ENCODE data around the gene ERCC6. TPM values are rescaled to one million over a fixed set of nuclear protein-coding genes. Genes with fewer than 3 reads are reported as not detected.

Gene ERCC6
- 4.5 and 5.7 TPM in 2 replicates for total RNA-seq (2014; rRNA removed; shearing (Covaris generic))

DNA sequence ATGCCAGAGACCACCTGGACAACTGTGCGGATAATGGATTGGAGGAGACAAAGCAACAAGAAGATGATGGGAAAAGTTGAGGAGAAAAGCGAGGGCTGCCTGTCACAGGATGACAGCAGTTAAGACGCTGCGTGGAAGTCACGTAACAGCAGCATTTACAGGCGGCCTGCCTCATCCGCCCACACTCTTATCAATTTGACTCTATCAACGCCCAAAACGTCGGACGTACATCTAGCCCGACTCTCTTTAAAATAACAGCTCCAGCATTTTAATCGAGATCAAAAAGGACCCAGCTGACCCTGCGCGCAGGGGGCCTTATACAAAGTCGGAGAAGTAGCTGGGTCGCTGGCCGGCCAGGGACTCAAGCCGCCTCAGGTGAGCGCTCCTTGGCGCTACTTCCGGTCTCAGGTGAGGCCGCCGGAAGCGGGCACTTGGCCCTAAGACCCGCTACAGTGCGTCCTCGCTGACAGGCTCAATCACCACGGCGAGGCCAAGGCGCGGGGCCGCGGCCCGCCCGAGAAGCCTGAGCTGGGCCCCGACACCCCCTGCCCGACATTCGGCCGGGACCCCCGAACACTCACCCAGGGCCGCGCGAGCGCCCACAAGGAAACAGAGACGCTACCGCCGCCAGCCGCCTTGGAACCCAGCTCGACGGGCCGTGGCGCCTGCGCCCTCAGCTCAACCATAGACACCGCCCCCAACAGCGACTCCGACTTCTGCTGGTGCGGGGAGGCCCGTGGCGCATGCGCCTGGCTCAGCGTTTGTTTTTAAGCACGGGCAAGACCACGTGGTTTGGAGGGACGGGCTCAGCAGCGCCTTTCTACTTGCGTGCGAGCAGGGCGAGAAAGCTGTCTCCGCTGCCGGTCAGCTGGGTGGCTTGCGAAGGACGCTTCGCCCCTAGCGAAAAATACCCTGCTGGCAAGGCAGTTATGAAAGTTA is at the start of gene ERCC6:
TSS of gene ERCC6 (minus strand) at position 741 of the 939 bp plus-strand sequence.
- DNase-seq (ENCODE audit: low spot score), result peak; percentile 97

DNA sequence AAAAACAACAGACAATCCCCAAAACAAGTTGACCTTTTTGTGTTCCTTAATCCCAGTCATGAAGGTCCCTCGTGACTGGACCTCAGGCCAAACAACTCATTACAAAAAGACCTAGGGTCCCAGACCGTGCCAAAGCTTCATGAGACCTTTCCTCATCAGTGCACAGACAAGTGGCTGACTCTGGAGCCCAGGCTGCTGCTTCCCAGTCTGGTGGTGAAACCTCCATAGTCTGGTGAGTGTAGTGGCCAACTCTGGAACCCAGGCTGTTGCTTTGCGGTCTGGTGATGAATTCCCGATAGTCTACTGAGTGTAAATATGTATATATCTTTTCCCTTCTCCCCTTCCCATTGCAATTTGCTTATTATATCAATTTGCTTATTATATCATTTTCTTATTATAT is 49.1 kb upstream of the ERCC6 start:
- DNase-seq (ENCODE audit: low spot score), result no peak

DNA sequence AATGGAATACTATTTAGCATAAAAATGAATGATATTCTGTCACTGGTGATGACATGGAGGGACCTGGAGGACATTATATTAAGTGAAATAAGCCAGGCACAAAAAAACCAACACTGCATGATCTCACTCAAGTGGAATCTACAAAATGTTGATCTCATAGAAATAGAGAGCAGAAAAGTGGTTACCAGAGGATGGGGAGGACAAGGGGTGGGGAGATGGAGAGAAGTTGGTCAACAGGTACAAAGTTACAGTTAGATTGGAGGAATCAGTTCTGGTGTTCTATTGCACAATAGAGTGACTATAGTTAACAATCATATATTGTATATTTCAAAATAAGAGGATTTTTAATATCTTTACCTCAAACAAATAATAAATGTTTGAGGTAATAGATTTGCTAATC is 46.5 kb upstream of the ERCC6 start:
- no peak for DNase-seq (ENCODE audit: low spot score)

DNA sequence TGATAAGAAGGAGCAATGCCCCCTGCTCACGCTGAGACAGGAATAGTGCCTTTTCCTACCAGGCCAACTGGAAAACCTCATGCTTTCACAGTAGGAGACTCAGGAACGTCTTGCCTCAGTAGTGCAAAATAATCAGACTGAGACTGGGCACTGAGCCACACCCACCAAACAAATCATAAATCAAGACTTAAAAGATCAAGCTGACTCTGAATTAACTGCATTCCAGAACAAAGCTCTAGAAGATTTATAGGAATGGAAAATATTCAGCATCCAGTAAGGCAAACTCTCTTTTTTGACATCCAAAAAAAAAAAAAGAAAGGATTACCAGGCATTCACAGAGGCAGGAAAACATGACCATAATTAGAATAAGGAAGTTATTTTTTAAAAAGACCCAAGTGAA is 40.7 kb upstream of the ERCC6 start:
- DNase-seq (ENCODE audit: low spot score), result no peak

DNA sequence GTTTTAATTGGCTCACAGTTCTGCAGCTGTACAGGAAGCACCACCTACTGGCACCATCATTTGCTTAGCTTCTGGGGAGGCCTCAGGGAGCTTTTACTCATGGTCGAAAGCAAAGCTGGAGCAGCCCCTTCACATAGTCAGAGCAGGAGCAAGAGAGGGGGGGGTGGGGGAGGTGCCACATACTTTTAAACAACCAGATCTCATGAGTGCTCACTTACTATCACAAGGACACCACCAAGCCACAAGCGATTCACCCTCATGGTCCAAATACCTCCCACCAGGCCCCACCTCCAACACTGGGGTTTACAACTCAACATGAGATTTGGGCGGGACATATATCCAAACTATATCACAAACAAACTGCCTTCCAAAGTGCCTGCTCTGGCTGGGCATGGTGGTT is 39.5 kb upstream of the ERCC6 start:
- no peak for DNase-seq (ENCODE audit: low spot score)

DNA sequence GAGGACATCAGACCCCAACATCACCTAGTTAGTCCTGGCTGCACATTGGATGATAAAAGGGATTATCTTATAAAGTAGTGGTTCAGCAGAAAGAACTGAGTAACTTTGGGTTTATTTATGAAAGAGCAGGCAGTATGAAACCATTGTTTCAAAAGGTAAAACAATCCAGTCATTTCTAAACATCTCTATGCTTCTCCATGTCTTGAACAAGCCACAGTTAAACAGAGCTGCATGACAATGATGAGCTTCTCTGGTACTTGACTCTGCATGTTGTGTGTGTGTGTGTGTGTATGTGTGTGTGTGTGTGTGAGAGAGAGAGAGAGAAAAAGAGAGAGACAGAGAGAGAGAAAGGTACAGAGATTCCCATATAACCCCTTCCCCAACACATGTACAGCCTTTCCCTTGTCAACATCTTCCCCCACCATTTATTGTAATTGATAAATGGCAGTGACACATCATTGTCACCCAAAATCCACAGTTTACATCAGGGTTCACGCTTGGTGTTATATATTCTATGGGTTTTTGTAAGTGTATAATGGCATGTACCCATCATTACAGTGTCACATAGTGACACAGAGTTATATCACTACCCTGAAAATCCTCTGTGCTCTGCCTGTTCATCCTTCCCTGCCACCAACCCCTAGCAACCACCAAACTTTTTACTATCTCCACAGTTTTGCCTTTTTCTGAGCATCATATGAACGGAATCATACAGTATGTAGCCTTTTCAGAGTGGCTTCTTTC is 38.4 kb upstream of the ERCC6 start:
- DNase-seq (ENCODE audit: low spot score), result no peak

DNA sequence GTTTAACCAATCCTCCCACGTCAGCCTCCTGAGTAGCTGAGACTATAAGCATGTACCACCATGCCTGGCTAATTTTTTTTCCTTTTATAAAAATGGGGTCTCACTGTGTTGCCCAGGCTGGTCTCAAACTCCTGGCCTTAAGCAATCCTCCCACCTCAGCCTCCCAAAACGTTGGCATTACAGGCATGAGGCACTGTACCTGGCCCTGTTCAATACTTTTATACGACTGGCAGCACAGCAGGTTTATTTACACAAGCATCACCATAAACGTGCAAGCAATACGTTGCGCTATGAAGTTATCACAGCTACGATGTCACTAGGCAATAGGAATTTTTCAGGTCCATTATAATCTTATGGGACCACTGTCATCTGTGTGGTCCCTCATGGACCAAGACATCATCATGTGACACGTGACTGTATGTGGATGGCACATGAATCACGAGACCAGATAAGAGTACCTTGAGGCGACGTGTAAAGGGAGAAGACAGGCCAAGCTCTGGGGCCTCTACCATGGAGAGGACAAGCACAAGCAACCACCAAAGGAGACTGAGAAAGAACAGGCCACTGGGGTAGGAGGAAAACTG is 36.7 kb upstream of the ERCC6 start:
- DNase-seq (ENCODE audit: low spot score), result no peak

DNA sequence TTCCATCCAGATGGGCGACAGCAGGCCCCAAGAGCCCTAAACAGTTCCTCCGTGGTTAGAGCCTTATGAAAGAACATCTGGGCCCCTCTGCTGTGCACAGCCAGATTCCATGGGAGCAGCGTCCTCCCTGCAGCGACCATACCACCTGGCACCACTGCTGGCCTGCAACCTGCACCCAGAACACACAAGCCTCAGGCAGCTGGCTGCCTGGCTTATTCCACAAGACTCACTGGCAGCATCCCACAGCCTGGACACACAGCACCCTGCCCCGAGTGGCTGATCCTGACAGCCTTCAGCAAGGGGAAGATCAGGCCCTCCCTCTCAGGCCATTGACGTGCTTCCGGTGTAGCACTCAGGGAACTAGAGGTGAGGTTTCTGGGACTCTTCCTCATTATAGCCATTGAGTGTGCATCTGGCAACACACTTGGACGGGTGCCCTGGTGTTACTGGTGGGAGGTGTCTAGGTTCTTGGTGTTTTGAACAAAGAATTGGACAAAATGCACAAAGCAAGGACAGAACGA is 33.7 kb upstream of the ERCC6 start:
- DNase-seq (ENCODE audit: low spot score), result no peak

DNA sequence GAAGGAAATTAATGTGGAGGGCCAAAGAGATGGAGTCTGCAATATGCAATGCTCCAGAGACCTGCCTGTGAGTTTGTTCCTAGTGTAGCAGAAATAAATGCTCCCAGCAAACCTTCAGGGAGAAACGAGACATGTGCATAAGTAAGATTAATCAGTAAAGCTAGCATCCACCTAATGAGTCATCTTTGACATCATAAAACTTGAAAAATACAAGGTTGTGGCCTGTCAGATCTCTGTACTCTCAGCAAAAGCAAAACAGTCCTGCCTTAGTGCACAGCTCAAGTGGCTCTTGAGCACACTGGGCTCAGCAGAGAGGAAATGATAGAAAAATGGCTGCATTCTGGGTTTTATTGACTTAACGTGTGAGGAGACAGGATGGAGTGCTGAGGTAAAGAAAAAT is 32.5 kb upstream of the ERCC6 start:
- DNase-seq (ENCODE audit: low spot score), result no peak

DNA sequence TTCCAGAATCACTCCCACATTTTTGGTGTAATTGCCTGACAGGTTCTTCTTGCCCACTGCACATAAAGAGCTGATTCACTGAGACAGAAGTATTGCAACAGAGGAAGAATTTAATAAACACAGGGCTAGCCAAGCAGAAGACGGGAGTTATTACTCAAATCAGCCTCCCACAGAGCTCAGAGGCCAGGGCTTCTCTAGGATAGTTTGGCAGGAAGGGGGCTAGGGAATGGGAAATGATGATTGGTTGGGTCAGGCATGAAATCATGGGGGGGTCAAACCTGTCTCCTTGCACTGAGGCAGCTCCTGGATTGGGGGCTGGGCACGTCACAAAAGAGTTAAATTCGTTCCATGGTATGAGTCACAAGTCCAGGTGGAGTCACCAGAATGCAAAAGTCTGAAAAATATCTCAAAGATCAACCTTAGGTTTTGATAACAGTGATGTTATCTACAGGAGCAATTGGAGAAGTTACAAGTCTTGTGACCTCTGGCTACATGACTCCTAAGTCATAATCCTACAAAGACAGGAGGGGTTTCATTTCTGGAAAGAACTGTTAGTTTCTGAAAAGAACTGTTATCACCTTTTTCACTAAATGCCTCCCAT is 30.2 kb upstream of the ERCC6 start:
- no peak for DNase-seq (ENCODE audit: low spot score)

DNA sequence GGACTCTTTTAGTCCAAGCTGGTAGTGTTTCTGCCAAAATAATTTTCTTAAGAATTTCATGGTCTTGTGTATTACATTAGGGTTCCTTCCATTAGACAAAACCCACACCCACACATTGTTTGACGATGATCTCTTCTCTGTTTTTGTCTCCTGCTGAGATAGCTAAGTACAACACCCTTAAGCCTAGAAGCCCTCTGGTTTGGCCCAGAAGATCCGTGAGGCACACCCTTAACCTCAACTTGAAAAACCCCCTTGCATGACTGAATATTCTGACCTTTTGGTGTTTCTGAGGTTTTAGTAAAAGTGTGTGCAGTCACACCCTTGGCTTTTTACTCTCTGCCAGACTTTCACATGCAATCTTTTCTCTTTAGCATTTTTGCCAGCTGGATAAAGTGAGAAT is 29.3 kb upstream of the ERCC6 start:
- no peak for DNase-seq (ENCODE audit: low spot score)

DNA sequence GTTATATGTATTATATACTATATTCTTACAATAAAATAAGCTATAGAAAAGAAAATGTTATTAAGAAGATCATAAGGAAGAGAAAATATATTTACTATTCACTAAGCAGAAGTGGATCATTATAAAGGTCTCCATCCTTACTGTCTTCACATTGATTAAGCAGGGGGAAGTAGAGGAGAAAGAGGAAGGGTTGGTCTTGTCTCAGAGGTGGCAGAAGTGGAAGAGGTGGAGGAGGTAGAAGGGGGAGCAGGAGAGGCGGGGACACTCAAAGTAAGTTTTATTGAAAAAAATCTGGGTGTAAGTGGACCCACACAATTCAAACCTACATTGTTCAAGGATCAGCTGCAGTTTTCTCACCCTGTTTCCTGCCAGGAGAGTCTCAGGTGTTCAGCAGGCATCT is 28.9 kb upstream of the ERCC6 start:
- DNase-seq (ENCODE audit: low spot score), result no peak

DNA sequence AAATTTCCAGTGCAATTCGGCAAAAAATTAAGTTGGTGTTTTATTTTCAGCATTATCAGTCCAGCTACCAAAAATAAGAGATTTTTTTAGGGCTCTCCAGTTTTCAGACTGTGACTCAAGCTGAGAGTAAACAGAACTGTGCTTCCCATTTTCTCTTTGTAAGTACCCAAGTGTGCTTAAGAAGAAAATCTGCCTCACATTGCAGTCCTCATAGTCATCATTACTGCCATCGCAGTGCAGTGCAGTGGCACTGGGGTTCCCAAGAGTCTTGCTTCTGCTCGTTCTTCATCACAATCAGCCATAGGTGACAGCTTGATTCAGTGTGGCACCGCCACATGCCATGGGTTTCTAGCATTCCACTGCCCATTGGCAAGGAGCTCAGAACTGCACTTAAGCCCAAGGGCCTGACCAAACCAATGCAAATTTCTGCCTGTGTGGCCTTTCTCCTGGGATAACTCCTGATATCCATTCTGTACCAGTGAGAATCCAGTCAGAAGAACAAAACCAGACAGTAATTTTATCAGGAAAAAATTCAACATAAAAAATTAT is 25.6 kb upstream of the ERCC6 start:
- DNase-seq (ENCODE audit: low spot score), result no peak

DNA sequence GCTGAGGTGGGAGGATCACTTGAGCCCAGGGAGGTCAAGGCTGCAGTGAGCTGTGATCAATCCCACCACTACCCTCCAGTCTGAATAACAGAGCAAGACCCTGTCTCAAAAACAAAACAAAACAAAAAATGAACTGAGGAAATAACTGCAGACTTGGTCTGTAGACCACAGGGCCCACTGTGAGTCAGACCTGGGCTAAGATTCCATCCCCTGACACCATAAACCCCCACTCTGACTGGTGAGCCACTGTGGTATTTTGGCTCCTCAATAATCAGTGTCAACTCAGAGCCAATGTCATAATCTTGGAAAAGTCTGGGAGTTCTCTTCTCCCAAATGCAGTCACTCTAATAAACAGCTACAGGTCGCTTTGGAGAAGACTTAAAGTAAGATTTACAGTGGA is 24.0 kb upstream of the ERCC6 start:
- no peak for DNase-seq (ENCODE audit: low spot score)

DNA sequence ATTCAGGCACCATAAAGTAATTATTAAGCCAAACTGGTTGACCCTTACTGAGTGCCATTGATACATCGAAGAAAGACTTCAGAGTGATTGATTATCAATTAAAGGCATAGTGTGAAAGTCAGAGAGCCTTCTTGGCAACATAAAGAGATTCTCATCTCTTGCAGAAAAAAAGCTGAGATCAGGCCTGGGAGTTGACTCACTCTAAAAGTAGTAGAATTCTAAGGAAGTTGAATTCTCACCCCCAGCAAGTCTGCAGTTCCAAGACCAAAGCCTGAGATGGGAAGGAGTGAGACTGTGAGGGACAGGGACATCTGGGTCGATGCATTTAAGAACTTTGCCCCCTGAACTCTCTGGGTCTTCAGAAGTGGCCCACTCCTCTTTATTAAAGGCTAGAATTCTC is 21.6 kb upstream of the ERCC6 start:
- no peak for DNase-seq (ENCODE audit: low spot score)

DNA sequence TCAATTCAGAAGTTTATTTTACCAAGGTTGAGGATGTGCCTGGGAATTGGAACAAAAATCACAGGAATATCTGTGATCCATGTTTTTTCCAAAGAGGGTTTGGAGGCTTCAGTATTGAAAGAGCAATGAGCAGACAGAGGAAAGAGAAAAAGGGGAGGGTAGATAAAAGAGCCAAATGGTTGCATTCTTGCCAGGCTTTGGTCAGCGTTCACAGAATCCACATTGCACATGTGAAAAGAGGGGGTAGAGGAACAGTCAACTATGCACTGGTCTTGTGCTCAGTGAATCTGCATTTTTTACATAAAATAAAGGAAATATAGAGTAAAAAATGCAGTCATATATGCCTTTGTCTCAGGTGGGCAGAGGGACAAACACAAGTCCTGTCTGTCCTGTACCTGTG is 20.6 kb upstream of the ERCC6 start:
- DNase-seq (ENCODE audit: low spot score), result no peak

DNA sequence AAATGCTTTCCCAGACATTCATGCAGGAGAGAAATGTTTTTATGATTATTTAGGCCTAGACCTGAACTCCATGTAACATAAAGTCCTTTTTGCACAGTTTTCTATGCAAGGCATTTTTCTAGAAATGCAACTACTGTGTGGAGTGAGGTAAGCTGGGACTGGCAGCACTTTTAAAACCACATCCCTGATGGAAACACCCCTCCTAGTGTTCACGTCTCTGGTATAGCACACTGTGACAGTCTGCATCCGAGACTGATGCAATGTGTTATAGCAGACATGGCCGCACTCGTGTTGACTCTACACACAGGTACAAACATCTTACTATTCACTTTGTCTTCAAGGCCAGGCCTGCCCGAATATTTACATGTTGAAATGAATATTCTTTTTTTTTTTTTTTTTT is 19.3 kb upstream of the ERCC6 start:
- DNase-seq (ENCODE audit: low spot score), result no peak

DNA sequence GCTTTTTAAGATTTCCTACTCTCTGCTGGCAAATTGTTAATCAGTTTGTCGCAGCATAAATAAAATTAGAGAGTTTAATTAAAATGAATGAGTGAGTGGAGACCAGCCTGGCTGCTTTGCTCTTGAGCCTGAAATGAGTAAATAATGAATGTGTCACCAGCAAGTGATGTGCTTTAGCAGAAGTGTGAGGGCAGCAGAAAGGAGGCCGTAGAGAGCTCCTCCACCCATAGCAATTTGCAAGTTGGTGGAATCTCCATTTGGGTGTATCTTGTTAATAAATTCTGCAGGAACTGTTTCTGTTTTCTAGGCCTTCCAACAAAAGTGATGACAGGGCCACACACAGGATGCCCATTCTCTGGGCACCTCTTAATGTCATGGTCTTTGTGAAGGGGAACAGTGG is 18.8 kb upstream of the ERCC6 start:
- no peak for DNase-seq (ENCODE audit: low spot score)

DNA sequence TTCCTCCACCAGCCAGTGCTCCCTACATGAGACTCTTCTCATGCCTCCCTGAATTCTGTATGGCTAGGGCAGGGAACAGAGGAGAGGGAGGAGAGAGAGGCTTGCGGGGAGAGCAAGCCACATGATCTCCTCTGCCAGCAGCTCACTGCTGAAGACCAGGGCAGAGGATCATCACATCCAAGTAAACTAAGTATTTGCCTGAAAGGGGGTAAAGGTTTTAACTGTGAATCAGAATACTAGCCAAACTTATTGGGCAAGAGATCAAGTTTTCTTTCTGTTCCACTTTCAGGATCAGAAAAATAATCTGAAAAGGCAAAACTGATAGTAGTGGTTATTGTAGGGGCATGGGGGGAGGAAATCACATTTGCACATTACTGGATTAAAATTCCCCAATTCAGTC is 17.8 kb upstream of the ERCC6 start:
- no peak for DNase-seq (ENCODE audit: low spot score)

DNA sequence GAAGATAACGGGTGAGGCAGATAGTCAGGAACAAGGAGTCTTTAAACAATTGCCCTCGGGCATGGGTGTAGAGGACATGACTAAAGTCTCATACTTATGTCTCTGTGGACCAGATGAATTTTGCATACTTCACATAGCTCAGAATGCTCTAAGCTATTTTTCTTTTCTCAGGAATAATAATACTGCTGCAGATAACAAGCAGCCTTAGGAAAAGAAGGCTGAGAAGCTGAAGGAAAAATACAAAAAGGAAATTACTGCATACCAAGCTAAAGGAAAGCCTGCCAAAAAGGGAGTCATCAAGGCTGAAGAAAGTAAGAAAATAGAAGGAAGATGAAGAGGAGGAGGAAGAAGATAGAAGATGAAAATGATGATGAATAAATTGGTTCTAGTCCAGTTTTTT is 13.4 kb upstream of the ERCC6 start:
- no peak for DNase-seq (ENCODE audit: low spot score)

DNA sequence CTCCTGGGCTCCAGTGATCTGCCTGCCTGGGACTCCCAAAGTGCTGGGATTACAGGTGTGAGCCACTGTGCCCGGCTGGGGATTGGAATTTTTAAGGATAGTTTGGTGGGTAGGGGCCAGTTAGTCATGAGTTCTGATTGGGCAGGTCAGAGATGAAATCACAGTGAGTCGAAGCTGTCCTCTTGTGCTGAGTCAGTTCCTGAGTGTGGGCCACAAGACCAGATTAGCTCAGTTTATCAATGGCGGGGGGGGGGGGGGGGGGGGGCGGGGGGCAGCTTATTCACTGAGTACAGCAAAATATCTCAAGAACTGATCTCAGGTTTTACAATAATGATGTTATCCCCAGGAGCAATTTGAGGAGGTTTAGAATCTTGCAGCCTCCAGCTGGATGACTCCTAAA is 11.6 kb upstream of the ERCC6 start:
- peak; percentile 49 for DNase-seq (ENCODE audit: low spot score)

Data from H4 (cell line).